Ishikawa (cell line): ENCODE data around the gene ACTR3C.

Experiments used
- CREB1 ChIP-seq: IDR thresholded peaks from 2 replicates; pipeline ENCODE4 v1.6.1; 2012; ENCODE audit warnings: low read depth
- EP300 ChIP-seq: IDR thresholded peaks from 2 replicates; pipeline ENCODE4 v1.6.1; 2012; ENCODE audit warnings: borderline replicate concordance
- FOXM1 ChIP-seq: IDR thresholded peaks from 2 replicates; pipeline ENCODE4 v1.6.1; 2012; ENCODE audit warnings: low read depth, borderline replicate concordance
- MAX ChIP-seq: IDR thresholded peaks from 2 replicates; pipeline ENCODE4 v1.6.1; 2012
- NFIC ChIP-seq: IDR thresholded peaks from 2 replicates; pipeline ENCODE4 v1.6.1; 2012
- RAD21 ChIP-seq: IDR thresholded peaks from 2 replicates; pipeline ENCODE4 v1.6.1; 2012; ENCODE audit warnings: low read depth
- REST ChIP-seq: IDR thresholded peaks from 2 replicates; pipeline ENCODE4 v1.6.1; 2012; ENCODE audit warnings: low read depth, mild to moderate bottlenecking
- TAF1 ChIP-seq: IDR thresholded peaks from 2 replicates; pipeline ENCODE4 v1.6.1; 2012; ENCODE audit warnings: low read depth, mild to moderate bottlenecking
- TCF12 ChIP-seq: IDR thresholded peaks from 2 replicates; pipeline ENCODE4 v1.6.1; 2012; ENCODE audit warnings: low read depth
- TEAD4 ChIP-seq: IDR thresholded peaks from 2 replicates; pipeline ENCODE4 v1.6.1; 2012
- USF1 ChIP-seq: IDR thresholded peaks from 2 replicates; pipeline ENCODE4 v1.6.1; 2012

GRCh38 chr7:150337659-150338081, 14.3 kb upstream of the ACTR3C start:
- TF ChIP-seq RAD21 (no peak), TCF12 (no peak), NFIC (no peak), REST (no peak), MAX (no peak), EP300 (no peak), CREB1 (no peak), TAF1 (no peak), TEAD4 (no peak), FOXM1 (no peak), USF1 (no peak)
